GM19240 (cell line): Measurements from ENCODE around the gene CLNK.

Source experiments
- DNase-seq: peaks from one replicate; pipeline ENCODE4 v3.0.0; 2011; ENCODE audit warnings: low spot score; ENCODE audit not compliant: insufficient read length

Gene CLNK

GRCh38 chr4:10613926-10614478, 70.6 kb downstream of the CLNK start:
- no peak for DNase-seq

- no peak for DNase-seq
Measured at GRCh38 chr4:10612476-10612875, 72.1 kb downstream of the CLNK start.

GRCh38 chr4:10611673-10612072, 72.9 kb downstream of the CLNK start:
- no peak for DNase-seq

- no peak for DNase-seq
Measured at GRCh38 chr4:10608501-10609219, 75.9 kb downstream of the CLNK start.

- no peak for DNase-seq
Measured at GRCh38 chr4:10607206-10607605, 77.4 kb downstream of the CLNK start.

GRCh38 chr4:10606483-10607155, 77.9 kb downstream of the CLNK start:
- DNase-seq = no peak

- DNase-seq = no peak
Measured at GRCh38 chr4:10605746-10606482, 78.7 kb downstream of the CLNK start.

- no peak for DNase-seq
Measured at GRCh38 chr4:10605031-10605430, 79.5 kb downstream of the CLNK start.

GRCh38 chr4:10599574-10599973, 85.0 kb downstream of the CLNK start:
- DNase-seq = no peak

GRCh38 chr4:10598829-10599228, 85.7 kb downstream of the CLNK start:
- no peak for DNase-seq

- DNase-seq = no peak
Measured at GRCh38 chr4:10596586-10597290, 87.8 kb downstream of the CLNK start.

- no peak for DNase-seq
Measured at GRCh38 chr4:10593130-10593529, 91.4 kb downstream of the CLNK start.

- no peak for DNase-seq
Measured at GRCh38 chr4:10590896-10591295, 93.7 kb downstream of the CLNK start.

- no peak for DNase-seq
Measured at GRCh38 chr4:10589799-10590198, 94.8 kb downstream of the CLNK start.

GRCh38 chr4:10589321-10589720, 95.2 kb downstream of the CLNK start:
- no peak for DNase-seq

- no peak for DNase-seq
Measured at GRCh38 chr4:10587697-10588096, 96.9 kb downstream of the CLNK start.

- DNase-seq = no peak
Measured at GRCh38 chr4:10587296-10587695, 97.3 kb downstream of the CLNK start.

GRCh38 chr4:10584042-10584441, 100.5 kb downstream of the CLNK start:
- peak; percentile 14 for DNase-seq

GRCh38 chr4:10582951-10583350, 101.6 kb downstream of the CLNK start:
- DNase-seq = no peak

- no peak for DNase-seq
Measured at GRCh38 chr4:10582059-10582686, 102.4 kb downstream of the CLNK start.

GRCh38 chr4:10581022-10581421, 103.5 kb downstream of the CLNK start:
- DNase-seq = no peak
